DMS79 treated with DMSO at 0.1 percent for 48 hours (cell line): Measurements from ENCODE around the gene GPRC5C.

Experiments used
- DNase-seq: peaks from one replicate; lab custom pipeline; 2025; lab: John Stamatoyannopoulos, UW

The GPRC5C gene

GRCh38 chr17:74452841-74453661, 21.2 kb downstream of the GPRC5C start:
- DNase-seq: peak; percentile 29

DNA sequence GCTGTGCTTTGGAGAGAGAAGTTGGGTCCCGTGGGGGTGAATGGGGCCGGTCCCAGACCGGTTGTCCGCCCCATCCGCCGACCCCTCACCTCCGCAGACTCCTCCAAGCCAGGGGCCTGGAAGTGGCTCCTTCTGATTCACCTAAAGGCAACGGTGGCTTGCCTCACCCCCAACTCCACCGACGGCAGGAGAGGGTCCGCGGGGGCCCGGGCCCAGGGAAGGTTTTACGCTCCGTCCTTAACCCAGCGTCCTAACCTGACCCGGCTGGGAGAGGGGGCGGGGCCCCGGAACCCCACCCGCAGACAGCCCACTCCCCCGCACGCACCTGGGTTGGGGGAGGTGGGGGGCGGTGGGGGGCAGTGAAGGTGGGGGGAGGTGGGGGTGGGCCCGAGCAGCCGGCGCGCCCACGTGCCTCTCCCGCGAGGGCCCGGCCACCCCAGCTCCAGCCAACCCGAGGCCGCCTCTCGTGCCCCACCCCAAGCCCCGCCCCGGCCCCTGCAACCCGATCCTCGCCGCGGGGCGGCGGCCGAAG, 21.8 kb downstream of the GPRC5C start:
- peak; percentile 30 for DNase-seq

- no peak for DNase-seq
Observed at GRCh38 chr17:74454197-74455024, 22.5 kb downstream of the GPRC5C start.

DNA sequence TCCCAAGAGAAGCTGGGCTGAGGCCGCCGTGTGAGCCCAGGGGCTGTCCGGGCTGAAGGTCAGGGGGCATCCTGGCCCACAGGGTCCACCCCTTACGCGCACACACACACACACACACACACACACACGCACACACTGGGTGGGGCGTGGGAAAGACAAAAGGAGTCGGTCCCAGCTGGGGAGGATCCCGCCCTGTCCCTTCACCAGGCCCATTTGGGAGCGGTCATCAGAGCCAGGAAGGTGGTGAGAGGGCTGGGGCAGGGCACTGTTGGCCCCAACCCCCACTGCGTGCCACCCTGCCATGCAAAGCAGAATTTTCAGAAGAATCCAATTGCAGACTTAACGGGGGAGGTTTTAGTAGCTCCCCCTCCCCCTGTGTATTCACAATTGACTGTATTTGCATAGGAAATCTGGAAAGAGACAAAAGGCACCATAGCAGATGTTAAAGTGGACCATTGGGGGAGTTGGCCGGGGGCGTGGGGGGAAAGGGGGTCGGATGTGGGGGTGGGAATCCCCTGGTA, 23.2 kb downstream of the GPRC5C start:
- DNase-seq: no peak

DNA sequence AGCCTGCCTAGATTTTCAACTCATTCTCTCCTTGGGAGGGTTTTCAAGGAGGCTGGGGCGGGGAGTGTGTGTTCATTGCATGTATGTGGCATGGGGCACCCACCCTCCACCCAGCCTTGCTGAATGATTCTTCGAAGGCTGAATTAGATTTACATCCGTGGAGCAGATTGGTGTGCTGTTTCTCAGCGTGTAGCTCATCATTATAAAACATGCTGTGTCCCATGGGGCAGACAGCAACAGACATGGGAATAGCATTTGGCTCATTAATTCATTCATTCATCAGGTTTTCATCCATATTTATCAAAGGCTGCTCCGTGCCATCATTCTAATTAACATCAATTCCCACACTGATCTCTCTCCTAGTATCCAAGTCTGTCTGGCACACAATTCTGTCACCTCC, 23.9 kb downstream of the GPRC5C start:
- DNase-seq: no peak

DNA sequence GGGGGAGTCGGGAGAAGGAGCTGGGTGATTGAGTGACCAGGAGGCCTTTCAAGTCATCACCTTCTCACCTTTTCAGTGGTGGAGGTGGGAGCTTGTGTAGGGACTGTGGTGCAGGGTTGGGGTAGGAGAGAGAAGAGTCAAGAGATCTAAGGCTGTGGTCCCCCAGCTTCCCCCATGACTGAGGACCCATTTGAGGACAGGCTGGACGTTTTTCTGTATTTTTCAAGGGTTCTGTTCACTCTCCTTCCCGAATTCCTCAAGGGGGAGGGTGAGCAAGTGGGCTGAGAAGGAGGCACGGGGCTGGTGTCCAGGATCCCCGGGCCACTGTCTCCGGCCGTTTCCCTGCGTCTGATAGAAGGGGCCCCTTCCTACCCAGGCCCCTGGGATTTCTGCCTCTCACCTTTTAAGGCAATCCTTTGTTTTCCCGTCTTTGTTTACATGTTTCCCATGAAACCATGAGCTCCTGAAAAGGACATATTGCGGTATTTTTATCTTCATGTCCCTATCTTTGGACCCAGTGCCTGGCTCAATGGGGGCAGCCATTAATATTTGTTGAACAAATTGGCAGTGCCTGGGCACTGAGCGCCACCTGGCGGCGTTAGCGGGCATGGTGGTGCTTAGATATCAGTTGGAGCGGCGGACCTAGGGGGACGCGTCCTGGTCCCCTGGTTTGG, 25.4 kb downstream of the GPRC5C start:
- DNase-seq: peak; percentile 45

- DNase-seq: no peak
Observed at GRCh38 chr17:74457820-74458166, 25.9 kb downstream of the GPRC5C start.

DNA sequence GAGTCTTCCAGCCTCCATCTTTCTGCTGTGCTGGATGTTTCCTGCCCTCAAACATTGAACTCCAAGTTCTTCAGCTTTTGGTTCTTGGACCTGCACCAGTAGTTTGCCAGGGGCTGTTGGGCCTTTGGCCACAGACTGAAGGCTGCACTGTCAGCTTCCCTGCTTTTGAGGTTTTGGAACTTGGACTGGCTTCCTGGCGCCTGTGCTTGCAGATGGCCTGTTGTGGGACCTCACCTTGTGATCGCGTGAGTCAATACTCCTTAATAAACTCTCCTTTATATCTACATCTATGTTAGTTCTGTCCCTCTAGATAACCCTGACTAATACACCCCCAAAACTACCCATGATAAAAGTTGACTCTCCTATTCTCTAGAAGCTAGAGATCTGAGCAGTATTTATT, 26.9 kb downstream of the GPRC5C start:
- DNase-seq: no peak

GRCh38 chr17:74459622-74460021, 27.7 kb downstream of the GPRC5C start:
- no peak for DNase-seq

DNA sequence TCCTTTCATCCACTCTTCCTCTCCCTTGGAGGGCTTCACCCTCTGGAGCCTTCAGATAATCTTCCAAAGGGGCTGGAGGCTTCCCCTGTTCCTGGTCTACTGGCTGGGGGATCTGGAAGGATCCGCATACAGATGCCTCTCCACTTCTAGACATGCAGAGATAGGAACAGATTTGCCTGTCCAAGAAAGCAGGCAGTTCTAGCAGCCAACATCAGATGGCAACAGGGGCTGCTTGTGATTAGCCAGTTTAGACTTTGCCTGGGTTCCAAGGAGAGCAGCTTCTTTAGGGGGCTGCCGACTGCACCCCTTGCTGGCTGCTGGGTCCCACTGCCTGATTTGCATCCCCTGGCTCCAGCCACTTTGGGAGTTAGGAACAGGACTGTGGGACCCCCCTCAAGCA, 28.4 kb downstream of the GPRC5C start:
- DNase-seq: no peak

- DNase-seq: no peak
Observed at GRCh38 chr17:74460996-74461395, 29.1 kb downstream of the GPRC5C start.

GRCh38 chr17:74461611-74462010, 29.7 kb downstream of the GPRC5C start:
- DNase-seq: no peak

GRCh38 chr17:74464730-74465377, 33.0 kb downstream of the GPRC5C start:
- DNase-seq: no peak

DNA sequence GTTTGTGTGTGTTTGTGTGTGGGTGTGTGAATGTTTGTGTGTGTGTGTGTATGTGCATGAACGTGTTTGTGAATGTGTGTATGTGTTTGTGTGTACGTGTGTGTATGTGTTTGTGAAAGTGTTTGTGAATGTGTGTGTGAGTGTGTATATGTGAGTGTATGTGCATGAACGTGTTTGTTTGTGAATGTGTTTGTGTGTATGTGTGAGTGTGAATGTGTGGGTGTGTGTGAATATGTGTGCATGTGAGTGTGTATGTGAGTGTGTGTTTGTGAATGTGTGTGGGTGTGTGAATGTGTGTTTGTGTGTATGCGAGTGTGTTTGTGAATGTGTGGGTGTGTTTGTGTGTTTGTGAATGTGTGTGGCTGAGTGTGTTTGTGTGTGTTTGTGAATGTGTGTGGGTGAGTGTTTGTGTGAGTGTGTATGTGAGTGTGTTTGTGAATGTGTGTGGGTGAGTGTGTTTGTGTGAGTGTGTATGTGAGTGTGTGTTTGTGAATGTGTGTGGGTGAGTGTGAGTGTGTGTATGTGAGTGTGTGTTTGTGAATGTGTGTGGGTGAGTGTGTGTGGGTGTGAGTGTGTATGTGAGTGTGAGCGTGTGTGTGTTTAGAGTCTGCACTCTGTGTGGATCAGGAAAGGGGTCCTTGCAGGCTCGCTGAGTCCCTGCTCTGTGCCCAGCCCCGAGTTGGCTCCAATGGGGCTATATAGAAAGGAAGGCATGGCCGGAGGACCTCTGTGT, 33.7 kb downstream of the GPRC5C start:
- DNase-seq: no peak

DNA sequence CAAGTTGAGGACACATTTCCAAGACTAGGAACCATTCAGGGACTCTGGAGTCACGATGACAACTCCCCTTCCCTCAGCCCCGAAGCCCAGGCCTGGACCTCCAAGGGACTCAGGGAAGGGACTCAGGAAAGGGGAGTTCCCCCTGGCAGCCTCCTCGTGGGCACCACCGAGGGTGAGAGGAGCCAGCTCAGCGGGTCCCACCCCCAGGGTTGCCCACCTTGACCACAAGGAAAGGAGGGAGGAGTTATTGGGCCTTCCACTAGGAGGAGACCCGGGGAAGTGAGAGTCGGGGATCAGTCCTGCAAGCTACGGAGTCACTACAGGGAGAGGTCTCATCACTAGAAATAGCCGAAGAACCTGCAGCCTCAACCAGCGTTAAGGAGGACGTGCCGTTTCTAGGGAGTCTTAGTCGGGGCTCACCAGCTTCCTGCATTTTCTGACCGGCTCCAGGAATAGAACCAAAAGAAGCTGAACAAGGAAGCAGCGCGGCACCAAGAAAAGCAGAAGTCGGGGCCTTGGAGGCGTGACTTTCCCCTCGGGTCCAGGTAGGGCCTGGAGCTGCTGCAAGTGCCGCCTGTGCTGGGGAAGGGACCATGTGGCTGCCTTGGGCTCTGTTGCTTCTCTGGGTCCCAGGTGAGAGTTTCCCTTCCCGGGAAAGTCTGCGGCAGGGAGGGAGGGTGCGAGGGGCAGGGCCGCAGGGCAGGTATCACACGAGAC, 34.4 kb downstream of the GPRC5C start, which contains the start of gene CD300A:
TSS of gene CD300A (plus strand) at position 524 of the 717 bp plus-strand sequence. CDS start at position 594, 70 bp downstream.
- no peak for DNase-seq

DNA sequence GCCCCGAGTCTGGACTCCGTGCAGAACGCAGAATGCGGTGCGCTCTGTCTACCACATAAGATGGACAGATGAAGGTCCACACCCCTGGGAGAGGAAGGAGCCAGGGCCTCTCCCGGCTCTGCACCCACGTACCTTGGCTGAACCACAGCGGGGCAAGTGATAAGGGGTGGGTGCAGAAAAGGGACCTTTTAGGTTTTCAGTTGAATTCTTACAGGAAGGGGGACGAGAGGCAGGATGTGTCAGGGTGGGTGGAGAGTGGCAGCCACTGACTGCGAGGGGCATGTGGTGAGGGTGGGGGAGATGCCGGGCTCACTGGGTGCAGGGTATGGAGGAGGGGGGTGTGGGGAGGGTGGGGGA, 34.9 kb downstream of the GPRC5C start:
- DNase-seq: no peak

DNA sequence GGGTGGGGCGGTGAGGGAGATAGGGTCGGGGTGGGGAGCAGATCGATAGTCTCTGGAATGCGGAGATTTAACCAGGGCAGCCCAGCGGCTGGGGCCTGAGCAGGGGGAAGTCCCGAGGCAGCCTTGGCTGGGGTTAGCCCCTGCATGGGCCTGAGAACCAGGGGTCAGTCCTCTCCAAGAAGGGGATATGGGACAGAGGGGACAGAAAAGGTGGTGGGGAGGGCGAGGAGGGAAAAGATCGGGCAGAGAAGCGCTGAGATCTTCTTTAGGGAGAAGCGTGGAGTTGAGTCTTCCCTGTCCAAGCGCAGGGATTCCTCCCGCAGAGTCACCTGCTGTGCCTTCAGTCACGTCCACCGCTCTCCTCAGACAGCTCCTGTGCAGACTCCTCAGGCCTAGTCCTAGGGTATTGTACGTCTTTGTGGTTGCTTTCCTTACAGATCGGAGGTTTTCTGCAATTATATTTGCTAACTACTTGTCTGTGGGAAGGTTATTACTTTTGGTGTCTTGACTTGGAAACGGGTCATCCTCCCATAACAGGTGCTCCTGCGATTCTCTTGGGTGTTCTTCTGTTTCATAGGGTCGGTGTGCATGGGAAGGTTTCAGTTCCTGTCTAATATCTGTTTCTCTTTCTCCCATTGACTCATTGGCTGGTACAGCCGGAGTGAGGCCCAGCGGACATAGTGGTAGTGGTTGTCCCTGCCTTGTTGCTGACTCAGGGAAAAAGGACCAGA, 35.5 kb downstream of the GPRC5C start:
- DNase-seq: no peak

DNA sequence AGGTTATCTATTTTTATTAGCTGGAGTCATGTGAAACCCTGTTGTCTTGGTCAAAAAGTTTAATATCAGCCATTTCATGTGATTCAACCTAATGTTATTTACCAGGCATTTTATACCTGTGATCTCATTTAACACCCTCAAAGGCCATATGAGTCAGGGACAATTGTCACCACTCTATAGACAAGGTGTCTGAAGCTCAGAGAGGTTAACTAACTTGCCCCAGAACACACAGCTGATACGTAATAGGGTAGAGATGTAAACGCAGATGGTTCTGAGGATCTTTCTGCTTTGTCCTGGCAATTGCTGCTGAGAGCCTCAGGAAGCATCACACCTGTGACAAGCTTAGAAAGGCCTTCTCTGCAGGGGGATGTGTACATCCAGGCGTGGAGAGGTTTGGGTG, 39.5 kb downstream of the GPRC5C start:
- no peak for DNase-seq

GRCh38 chr17:74472890-74473289, 41.0 kb downstream of the GPRC5C start:
- no peak for DNase-seq

- no peak for DNase-seq
Observed at GRCh38 chr17:74473294-74473693, 41.4 kb downstream of the GPRC5C start.
